Kidney tubule cell (primary cell): ENCODE results near the gene SHC4.

ENCODE experiments used
- DNase-seq: peaks from one replicate; pipeline ENCODE4 v3.0.0-alpha.2; 2018; ENCODE audit warnings: low spot score

Gene SHC4

DNA sequence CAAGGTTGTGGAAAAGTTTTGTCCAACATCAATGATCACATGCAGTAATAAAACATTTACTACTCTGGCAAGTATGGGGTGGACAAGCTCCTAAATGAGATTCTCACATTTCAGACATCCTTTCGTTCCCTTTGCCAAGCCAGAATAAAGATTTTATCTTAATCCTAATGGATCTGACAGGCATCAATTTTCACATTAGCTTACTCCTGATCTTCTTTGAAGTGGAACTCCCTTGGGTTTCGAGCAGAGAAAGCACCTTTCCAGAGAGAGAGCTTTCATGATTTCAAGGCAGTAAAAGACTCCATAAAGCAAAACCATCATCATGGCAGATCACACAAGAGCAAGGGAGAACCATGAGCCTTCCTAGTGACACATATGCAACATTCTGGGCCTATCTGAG lies 113.1 kb downstream of the SHC4 start:
- DNase-seq = no peak

- DNase-seq = no peak
These were observed 118.6 kb downstream of the SHC4 start for GRCh38 chr15:48845123-48845522.

- DNase-seq = no peak
These were observed 121.2 kb downstream of the SHC4 start for GRCh38 chr15:48842501-48842900.

DNA sequence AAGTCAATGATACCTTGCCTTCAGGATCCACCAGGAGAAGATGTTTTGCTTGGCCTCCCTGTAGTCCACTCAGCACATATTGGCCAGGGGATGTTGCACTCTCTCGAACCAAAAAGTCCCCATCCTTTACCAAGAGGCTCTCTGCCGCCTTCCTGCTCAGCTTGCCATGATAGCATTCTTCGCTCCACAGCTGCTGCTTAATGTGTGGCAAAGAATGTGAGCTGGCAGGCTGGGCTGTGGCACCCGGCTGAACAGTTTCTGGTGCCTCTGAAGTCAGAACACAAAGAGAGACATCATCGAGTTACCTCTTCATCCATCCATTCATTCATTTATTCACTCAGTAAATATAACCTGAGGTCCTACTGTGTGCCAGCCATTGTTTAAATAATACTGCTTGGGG lies 129.0 kb downstream of the SHC4 start:
- no peak for DNase-seq

- no peak for DNase-seq
These were observed 130.0 kb downstream of the SHC4 start for GRCh38 chr15:48833526-48834239.

- no peak for DNase-seq
These were observed 131.1 kb downstream of the SHC4 start for GRCh38 chr15:48832648-48833047.

- no peak for DNase-seq
These were observed 134.8 kb downstream of the SHC4 start for GRCh38 chr15:48828906-48829305.

DNA sequence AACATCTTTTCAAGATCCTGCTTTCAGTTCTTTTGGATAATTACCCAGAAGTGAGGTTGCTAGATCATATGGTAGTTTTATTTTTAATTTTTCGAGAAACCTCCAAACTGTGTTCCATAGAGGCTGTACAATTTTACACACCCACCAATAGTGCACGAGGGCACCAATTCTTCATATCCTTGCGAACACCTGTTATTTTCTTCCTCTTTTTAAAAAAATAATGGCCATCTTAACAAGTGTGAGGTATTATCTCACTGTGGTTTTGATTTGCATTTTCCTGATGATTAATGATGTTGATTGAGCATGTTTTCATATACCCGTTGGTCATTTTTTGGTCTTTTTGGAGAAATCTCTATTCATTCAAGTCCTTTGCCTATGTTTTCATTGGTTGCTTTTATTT lies 135.2 kb downstream of the SHC4 start:
- no peak for DNase-seq

DNA sequence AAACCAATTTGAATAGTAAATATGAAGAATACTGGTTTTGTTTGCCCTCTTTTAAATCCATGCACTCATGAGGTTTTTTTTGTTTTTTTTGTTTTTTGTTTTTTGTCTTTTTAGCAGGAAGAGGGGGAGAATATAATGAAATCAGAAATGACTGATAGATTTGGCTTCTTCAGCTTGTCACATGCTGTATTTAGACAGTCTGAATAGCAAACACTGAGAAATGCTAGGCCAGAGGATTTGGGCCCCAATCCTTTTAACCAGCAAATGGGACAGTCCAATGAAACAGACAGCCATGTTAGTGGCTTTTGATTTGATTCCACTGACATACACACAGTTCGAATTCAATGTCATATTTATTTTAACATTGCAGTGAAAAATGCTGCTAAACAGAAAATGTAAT lies 138.6 kb downstream of the SHC4 start:
- DNase-seq = no peak

GRCh38 chr15:48823706-48824105 lies 140.0 kb downstream of the SHC4 start:
- DNase-seq = no peak

DNA sequence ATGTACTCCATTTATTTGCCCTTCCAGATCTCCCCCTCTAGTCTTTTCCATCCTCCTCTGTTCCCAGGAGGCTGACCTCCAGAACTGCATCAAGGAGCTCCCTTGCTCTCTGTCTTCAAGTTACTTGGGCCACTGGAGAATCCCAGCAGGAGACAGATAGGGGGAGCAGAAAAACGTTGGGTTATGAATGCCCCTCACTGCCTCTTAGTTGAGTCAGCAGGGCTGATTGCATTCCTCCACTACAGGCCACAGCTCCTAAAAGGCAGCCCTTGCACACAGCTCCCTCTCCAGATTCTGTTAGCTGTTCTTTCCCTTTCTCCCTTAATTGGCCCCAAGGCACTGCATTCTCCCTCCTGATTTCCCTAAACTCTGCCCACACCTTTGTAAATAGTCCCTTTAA lies 140.5 kb downstream of the SHC4 start:
- DNase-seq = peak; percentile 4

DNA sequence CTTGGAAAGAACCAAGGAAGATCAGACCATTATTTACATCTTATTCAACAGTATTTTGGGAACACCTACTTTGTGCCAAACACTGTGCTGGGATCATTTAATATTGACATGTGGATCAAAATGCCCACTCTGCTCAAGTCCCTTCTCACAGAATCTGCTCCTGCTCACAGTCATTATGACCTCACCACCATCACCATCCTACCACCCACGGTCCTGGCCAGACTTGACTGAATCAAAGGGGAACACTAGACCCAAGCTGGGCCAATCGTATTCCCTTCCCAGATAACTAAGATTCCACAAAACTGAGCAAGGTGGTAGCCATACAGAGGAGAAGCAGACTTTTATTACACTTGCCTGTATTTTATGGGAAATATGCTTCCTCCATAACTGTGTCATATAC lies 149.4 kb downstream of the SHC4 start:
- no peak for DNase-seq

DNA sequence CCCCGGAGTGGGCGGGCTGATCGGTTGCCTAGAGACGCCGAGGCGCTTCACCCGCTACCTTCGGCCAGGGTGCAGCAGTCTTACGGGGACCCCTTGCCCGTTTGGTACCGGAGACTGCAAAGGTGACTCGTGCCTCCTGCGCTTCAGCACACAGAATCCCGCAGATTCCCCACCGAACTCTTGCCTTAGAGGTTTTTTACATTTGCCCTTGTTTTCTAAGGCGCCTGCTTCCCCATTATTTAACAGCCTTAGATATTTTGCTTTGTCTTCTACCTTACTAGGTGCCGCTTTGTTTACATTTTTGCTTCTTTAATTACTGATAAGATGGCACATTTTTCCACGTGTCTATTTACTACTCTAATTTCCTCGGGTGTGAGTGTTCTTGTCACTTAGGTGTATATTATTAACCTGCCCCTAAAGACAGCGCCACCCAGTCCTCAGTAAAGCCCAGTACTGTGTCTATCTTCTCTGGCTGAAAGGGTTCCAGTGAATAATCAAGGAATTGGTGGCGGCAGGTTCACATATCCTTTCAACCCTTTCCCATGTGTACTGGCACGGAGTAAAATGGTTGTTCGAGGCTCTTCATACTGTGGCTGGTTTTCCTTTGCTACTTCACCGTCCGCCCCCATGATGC lies 152.3 kb downstream of the SHC4 start:
- DNase-seq = peak; percentile 43

GRCh38 chr15:48810414-48811324 lies 153.1 kb downstream of the SHC4 start, which contains the start of gene CEP152:
Gene CEP152, minus strand, starts transcription at chr15:48811069. Its CDS starts 5,420 bp downstream, at chr15:48805649.
- DNase-seq = peak; percentile 100

DNA sequence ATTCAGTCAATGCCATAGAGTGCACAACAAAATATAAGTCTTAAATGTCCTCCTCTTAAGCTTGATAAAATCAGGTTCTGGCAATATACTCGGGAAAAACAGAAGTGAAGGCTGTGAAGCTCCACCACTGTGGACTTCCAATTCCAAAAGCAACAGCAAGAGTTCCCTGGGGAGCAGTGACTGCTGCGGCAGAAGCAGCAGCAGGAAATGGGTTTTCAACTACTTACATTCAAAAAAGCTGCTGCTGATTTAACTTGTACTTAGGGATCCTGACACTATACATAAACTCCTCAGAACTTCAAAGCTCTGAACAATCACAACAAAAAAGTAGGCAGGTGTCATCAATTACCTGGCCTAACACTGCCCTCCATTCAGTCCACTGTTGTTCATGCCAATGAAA lies 157.6 kb downstream of the SHC4 start:
- no peak for DNase-seq

DNA sequence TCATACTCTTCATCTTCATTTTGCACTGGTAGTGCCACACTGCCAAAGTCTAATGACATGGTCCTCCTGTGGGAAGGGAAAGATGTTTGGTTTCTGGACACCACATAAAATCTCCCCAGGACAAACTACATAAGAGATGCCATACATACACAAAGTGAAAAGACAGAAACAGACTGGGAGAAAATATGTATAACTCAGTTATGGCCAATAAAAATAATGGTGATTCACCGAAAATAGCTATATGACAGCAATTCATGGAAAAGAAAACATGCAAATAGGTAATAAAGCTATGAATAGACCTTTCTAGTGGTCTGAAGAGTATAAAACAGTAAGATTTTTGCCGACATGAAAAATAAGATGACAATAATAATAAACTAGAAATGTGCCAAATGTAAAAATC lies 158.1 kb downstream of the SHC4 start:
- DNase-seq = no peak

DNA sequence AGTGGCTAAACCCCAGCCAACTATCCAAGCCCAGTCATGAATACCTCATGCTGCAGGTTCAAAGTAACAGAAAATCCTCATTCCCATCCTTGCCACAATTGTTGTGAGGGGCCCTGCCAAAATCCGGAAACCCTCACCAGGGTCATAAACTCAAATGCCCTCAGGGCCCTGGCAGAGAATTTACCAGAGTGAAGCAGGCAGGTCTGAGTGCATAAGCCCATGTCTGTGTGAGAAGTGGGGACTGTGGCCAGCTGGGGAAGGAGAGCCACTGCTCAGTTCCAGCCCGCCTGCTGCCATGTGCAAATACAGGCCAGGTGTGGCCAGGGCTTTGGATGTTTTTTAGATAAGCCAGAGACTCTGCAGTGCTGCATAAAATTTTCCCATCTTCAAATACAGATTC lies 159.8 kb downstream of the SHC4 start:
- no peak for DNase-seq

DNA sequence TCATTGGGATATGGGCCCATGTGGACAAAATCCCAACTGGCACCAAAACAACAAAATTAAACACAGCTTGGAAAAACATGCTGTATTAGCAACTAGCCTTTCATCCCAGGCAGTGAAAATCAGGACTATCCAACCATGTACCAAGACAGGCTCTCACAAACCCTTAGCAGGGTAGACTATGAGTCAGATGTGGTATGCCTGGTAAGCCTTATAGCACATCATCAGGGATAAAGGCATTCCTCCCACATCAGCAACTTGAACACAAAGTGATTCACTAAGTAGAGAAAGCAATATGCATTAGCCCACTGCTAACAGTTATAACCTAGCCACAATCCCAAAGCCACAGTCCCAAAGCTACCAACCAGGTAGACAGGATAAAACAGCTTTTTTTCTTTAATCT lies 160.9 kb downstream of the SHC4 start:
- DNase-seq = peak; percentile 95

DNA sequence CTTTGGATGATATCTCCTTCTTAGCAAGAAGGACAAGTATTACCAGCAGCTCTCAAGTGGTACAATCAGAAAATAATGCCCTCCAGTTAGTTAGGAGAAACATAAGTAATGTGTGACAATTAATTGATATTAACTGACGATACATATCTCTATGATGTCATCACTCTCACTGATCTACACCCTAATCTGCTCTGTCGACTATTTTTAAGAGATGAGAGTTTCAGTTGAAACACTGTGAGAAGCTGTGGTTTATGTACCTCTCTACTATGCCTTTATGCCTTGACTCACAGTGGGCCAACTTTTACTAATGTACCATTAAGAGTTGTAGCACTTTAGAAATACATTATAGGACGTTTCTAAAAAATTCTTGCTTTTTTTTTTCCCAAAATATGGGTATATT lies 161.5 kb downstream of the SHC4 start:
- no peak for DNase-seq

- peak; percentile 28 for DNase-seq
These were observed 162.8 kb downstream of the SHC4 start for GRCh38 chr15:48800811-48801455.

DNA sequence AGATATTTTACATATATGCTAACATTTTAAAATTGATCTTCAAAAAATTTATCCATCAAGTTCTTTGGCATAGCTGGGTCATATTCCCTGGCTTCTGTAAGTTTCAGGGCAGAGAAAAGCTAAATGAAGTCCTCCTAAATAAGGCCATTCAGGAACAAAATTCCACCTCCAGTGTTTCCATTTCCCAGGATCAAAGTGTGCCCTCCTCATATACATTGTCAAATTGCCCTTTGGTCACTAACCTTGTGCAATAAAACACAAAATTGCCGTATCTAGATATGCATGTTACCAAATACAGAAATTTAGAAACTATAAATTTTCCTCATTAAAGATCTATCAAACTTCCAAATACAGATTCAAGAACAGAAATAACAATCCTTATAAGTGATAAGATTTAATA lies 163.5 kb downstream of the SHC4 start:
- no peak for DNase-seq

DNA sequence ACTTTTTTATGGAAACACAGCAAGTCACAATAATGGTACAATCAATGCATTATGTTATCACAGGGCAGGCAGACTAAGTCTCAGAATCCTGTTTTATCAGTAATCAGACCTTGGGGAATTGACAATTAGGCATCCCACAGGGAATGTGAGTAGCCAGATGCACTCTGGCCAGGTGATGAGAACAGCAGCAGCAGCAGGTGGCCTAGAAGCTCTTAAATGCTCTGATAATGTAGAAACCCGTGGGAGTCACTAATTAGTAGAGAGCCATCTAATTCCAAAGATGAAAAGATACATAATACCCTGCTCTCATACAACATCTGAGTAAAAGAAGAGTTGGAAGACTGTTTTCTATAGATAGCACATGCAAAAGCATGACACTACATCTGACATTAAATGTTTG lies 165.4 kb downstream of the SHC4 start:
- no peak for DNase-seq
